ENCODE measurements around the gene EPHB3. TPM values are rescaled to one million over a fixed set of nuclear protein-coding genes. Genes with fewer than 3 reads are reported as not detected.
A peak's percentile ranks its signal among the peaks of the same experiment; 100 is the strongest.

EPHB3 gene
- total and polyA plus RNA-seq, 5 donors from 2014 or later = not detected

GRCh38 chr3:184525337-184526087 lies 36.1 kb upstream of the EPHB3 start:
- no peak overlapping the region for H3K27ac ChIP-seq (ENCODE audit: insufficient read depth, low read length, poor library complexity, severe bottlenecking)
- no peak for DNase-seq
- peaks cover 0 to 15% (median 9%) of the 10 kb centered on the region in 4 donors for H3K4me1 Mint-ChIP-seq
- peaks cover 0 to 3% (median 0%) of the 10 kb centered on the region in 7 donors for H3K9me3 Mint-ChIP-seq
- no peaks in the 10 kb centered on the region for H3K36me3 ChIP-seq (ENCODE audit: control insufficient read depth, insufficient read depth, low read length)
- H3K27me3 ChIP-seq (ENCODE audit: control insufficient read depth, insufficient read depth, low read length) = peaks cover 29% of the 10 kb centered on the region
- H3K36me3 Mint-ChIP-seq = no peaks in the 10 kb centered on the region
- ATAC-seq (ENCODE audit: low read depth in 2 of 2) = peak; percentile 12 to 35
- H3K27ac Mint-ChIP-seq = no peak overlapping the region
- H3K4me3 ChIP-seq (ENCODE audit: low read depth, low read length) = peak overlapping the region; percentile 66
- H3K9me3 ChIP-seq (ENCODE audit: control insufficient read depth in 2 of 2, low read length in 2 of 2) = no peaks in the 10 kb centered on the region
- peak overlapping the region; percentile 73 to 87 (median 82) for H3K4me3 Mint-ChIP-seq
- H3K4me1 ChIP-seq (ENCODE audit: control insufficient read depth, insufficient read depth, low read length, poor library complexity, severe bottlenecking) = peaks cover 9% of the 10 kb centered on the region
- peaks cover 65% of the 10 kb centered on the region for H3K27me3 Mint-ChIP-seq

GRCh38 chr3:184526088-184526433 lies 35.5 kb upstream of the EPHB3 start:
- H3K36me3 Mint-ChIP-seq = no peaks in the 10 kb centered on the region
- DNase-seq (peak in 1 of 3 donors; percentile 9), ATAC-seq (ENCODE audit: low read depth in 2 of 2) (no peak)
- Histone ChIP-seq H3K9me3 (ENCODE audit: control insufficient read depth in 2 of 2, low read length in 2 of 2) (no peaks in the 10 kb centered on the region), H3K36me3 (ENCODE audit: control insufficient read depth, insufficient read depth, low read length) (no peaks in the 10 kb centered on the region), H3K4me3 (ENCODE audit: low read depth, low read length) (no peak overlapping the region), H3K4me1 (ENCODE audit: control insufficient read depth, insufficient read depth, low read length, poor library complexity, severe bottlenecking) (peaks cover 9% of the 10 kb centered on the region), H3K27ac (ENCODE audit: insufficient read depth, low read length, poor library complexity, severe bottlenecking) (no peak overlapping the region), H3K27me3 (ENCODE audit: control insufficient read depth, insufficient read depth, low read length) (peaks cover 29% of the 10 kb centered on the region)
- peaks cover 0 to 3% (median 0%) of the 10 kb centered on the region in 7 donors for H3K9me3 Mint-ChIP-seq
- no peak overlapping the region for H3K27ac Mint-ChIP-seq
- peaks cover 70% of the 10 kb centered on the region for H3K27me3 Mint-ChIP-seq
- peak overlapping the region; percentile 48 to 75 (median 70) for H3K4me3 Mint-ChIP-seq
- peaks cover 0 to 15% (median 9%) of the 10 kb centered on the region in 4 donors for H3K4me1 Mint-ChIP-seq

GRCh38 chr3:184531626-184532280 lies 29.8 kb upstream of the EPHB3 start:
- Mint-ChIP-seq H3K27me3 (peaks cover 34% of the 10 kb centered on the region), H3K9me3 (no peaks in the 10 kb centered on the region), H3K36me3 (no peaks in the 10 kb centered on the region), H3K4me3 (no peak overlapping the region), H3K4me1 (no peaks in the 10 kb centered on the region), H3K27ac (no peak overlapping the region)
- DNase-seq = no peak
- no peak for ATAC-seq (ENCODE audit: low read depth in 2 of 2)
- Histone ChIP-seq H3K27me3 (ENCODE audit: control insufficient read depth, insufficient read depth, low read length) (peaks cover 6% of the 10 kb centered on the region), H3K36me3 (ENCODE audit: control insufficient read depth, insufficient read depth, low read length) (no peaks in the 10 kb centered on the region), H3K4me3 (ENCODE audit: low read depth, low read length) (no peak overlapping the region), H3K9me3 (ENCODE audit: control insufficient read depth in 2 of 2, low read length in 2 of 2) (no peaks in the 10 kb centered on the region), H3K4me1 (ENCODE audit: control insufficient read depth, insufficient read depth, low read length, poor library complexity, severe bottlenecking) (no peaks in the 10 kb centered on the region), H3K27ac (ENCODE audit: insufficient read depth, low read length, poor library complexity, severe bottlenecking) (no peak overlapping the region)

- no peak overlapping the region for H3K4me3 ChIP-seq (ENCODE audit: low read depth, low read length)
- no peaks in the 10 kb centered on the region for H3K36me3 Mint-ChIP-seq
- no peak for ATAC-seq (ENCODE audit: low read depth in 2 of 2)
- H3K9me3 Mint-ChIP-seq = no peaks in the 10 kb centered on the region
- no peak overlapping the region for H3K27ac Mint-ChIP-seq
- H3K9me3 ChIP-seq (ENCODE audit: control insufficient read depth in 2 of 2, low read length in 2 of 2) = no peaks in the 10 kb centered on the region
- no peak overlapping the region for H3K27ac ChIP-seq (ENCODE audit: insufficient read depth, low read length, poor library complexity, severe bottlenecking)
- no peaks in the 10 kb centered on the region for H3K4me1 Mint-ChIP-seq
- H3K27me3 Mint-ChIP-seq = peaks cover 42% of the 10 kb centered on the region
- no peak for DNase-seq
- H3K4me1 ChIP-seq (ENCODE audit: control insufficient read depth, insufficient read depth, low read length, poor library complexity, severe bottlenecking) = no peaks in the 10 kb centered on the region
- H3K27me3 ChIP-seq (ENCODE audit: control insufficient read depth, insufficient read depth, low read length) = peaks cover 6% of the 10 kb centered on the region
- H3K4me3 Mint-ChIP-seq = no peak overlapping the region
- no peaks in the 10 kb centered on the region for H3K36me3 ChIP-seq (ENCODE audit: control insufficient read depth, insufficient read depth, low read length)
Observed at GRCh38 chr3:184532940-184533732, 28.4 kb upstream of the EPHB3 start.

- H3K4me3 Mint-ChIP-seq = no peak overlapping the region
- H3K36me3 ChIP-seq (ENCODE audit: control insufficient read depth, insufficient read depth, low read length) = no peaks in the 10 kb centered on the region
- no peak for DNase-seq
- H3K27me3 ChIP-seq (ENCODE audit: control insufficient read depth, insufficient read depth, low read length) = peaks cover under 1% of the 10 kb centered on the region
- H3K27me3 Mint-ChIP-seq = peaks cover 25% of the 10 kb centered on the region
- no peak overlapping the region for H3K4me3 ChIP-seq (ENCODE audit: low read depth, low read length)
- ATAC-seq (ENCODE audit: low read depth in 2 of 2) = no peak
- H3K4me1 ChIP-seq (ENCODE audit: control insufficient read depth, insufficient read depth, low read length, poor library complexity, severe bottlenecking) = no peaks in the 10 kb centered on the region
- H3K27ac Mint-ChIP-seq = no peak overlapping the region
- H3K36me3 Mint-ChIP-seq = no peaks in the 10 kb centered on the region
- no peaks in the 10 kb centered on the region for H3K9me3 ChIP-seq (ENCODE audit: control insufficient read depth in 2 of 2, low read length in 2 of 2)
- H3K27ac ChIP-seq (ENCODE audit: insufficient read depth, low read length, poor library complexity, severe bottlenecking) = no peak overlapping the region
- no peaks in the 10 kb centered on the region for H3K9me3 Mint-ChIP-seq
- H3K4me1 Mint-ChIP-seq = peaks cover 0 to 4% (median 1%) of the 10 kb centered on the region in 4 donors
Observed at GRCh38 chr3:184537885-184538665, 23.5 kb upstream of the EPHB3 start.

- no peak for DNase-seq
- Histone ChIP-seq H3K36me3 (ENCODE audit: control insufficient read depth, insufficient read depth, low read length) (no peaks in the 10 kb centered on the region), H3K27me3 (ENCODE audit: control insufficient read depth, insufficient read depth, low read length) (no peaks in the 10 kb centered on the region), H3K4me1 (ENCODE audit: control insufficient read depth, insufficient read depth, low read length, poor library complexity, severe bottlenecking) (peaks cover 2% of the 10 kb centered on the region), H3K9me3 (ENCODE audit: control insufficient read depth in 2 of 2, low read length in 2 of 2) (no peaks in the 10 kb centered on the region), H3K27ac (ENCODE audit: insufficient read depth, low read length, poor library complexity, severe bottlenecking) (no peak overlapping the region), H3K4me3 (ENCODE audit: low read depth, low read length) (no peak overlapping the region)
- H3K36me3 Mint-ChIP-seq = no peaks in the 10 kb centered on the region
- H3K27me3 Mint-ChIP-seq = peaks cover 28% of the 10 kb centered on the region
- no peak overlapping the region for H3K27ac Mint-ChIP-seq
- no peak overlapping the region for H3K4me3 Mint-ChIP-seq
- H3K4me1 Mint-ChIP-seq = peaks cover 0 to 4% (median 3%) of the 10 kb centered on the region in 4 donors
- H3K9me3 Mint-ChIP-seq = no peaks in the 10 kb centered on the region
- ATAC-seq (ENCODE audit: low read depth in 2 of 2) = no peak
Observed at GRCh38 chr3:184538666-184539431, 22.7 kb upstream of the EPHB3 start.

Measured in CD4-positive, CD25-positive, alpha-beta regulatory T cell (primary cell).